HG03432 (cell line): ENCODE results near the gene OR5AN1.

Source experiments
- ATAC-seq: cut with Tn5 transposase; IDR thresholded peaks from one replicate; pipeline ENCODE4 v1.9.1; 2021; ENCODE audit warnings: mild to moderate bottlenecking, moderate library complexity; ENCODE audit not compliant: unreplicated experiment

The OR5AN1 gene

DNA sequence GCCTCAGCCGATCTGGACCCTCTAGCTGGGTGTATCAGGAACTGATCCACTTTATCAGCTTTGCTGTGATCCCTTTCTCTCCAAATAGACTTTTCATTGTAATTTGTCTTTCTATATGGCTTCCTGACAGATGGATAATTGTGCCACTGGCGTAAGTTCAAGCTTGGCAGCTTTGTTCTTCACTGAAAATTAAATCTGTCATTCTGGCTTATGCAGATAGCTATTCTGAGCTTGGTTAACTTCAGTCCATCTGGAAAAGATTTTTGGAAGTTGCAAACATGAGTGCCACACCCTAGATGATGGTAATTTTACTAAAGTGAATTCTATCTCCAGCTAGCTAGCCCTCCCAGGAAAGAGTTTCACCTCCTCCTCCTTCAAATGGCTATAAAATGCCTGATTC lies 59.5 kb downstream of the OR5AN1 start:
- ATAC-seq, result no peak
